PC-9 (cell line): Measurements from ENCODE around the gene SERTAD1. TPM values are rescaled to one million over a fixed set of nuclear protein-coding genes. Genes with fewer than 3 reads are reported as not detected.

ENCODE experiments used
- BruUV-seq: library from RNA; stranded (reverse); fragments of 400-500 nt; replicated peaks from 2 replicates; lab custom pipeline; 2021; lab: Mats Ljungman, UMichigan
- CTCF ChIA-PET: fragments of 300-600 bp; sonication (Branson Sonifier 250); formaldehyde crosslinking; loops from one replicate; lab custom pipeline; 2022; ENCODE audit warnings: antibody characterized with exemption; lab: Charles Lee
- POLR2A ChIA-PET: fragments of 300-600 bp; sonication (Branson Sonifier 250); formaldehyde crosslinking; loops from one replicate; lab custom pipeline; 2022; ENCODE audit warnings: antibody characterized with exemption; ENCODE audit not compliant: unreplicated experiment; lab: Charles Lee
- DNase-seq, 2 experiments: peaks; one replicate each; pipeline versions ENCODE4 v3.0.0 to v3.0.0-alpha.2; 2015 to 2022; ENCODE audit warnings: mixed read lengths in 1 of 2
- H2AFZ ChIP-seq: fragments of 200-600 bp; sonication (generic); 2 replicates; pipeline ENCODE4 v1.8.1; 2017; ENCODE audit warnings: antibody characterized with exemption
- H3F3A ChIP-seq: fragments of 200-600 bp; sonication (generic); 2 replicates; pipeline ENCODE4 v1.8.1; 2017; ENCODE audit warnings: antibody characterized with exemption, mild to moderate bottlenecking, low read depth; ENCODE audit not compliant: insufficient read depth
- H3K27ac ChIP-seq: fragments of 200-600 bp; sonication (generic); 2 replicates; pipeline ENCODE4 v1.6.1; 2016; ENCODE audit warnings: mixed run types
- H3K27me3 ChIP-seq: fragments of 200-600 bp; sonication (generic); 2 replicates; pipeline ENCODE4 v1.6.1; 2016; ENCODE audit warnings: low read depth, mixed run types; ENCODE audit not compliant: insufficient read depth
- H3K36me3 ChIP-seq: fragments of 200-600 bp; sonication (generic); 2 replicates; pipeline ENCODE4 v1.6.1; 2016; ENCODE audit warnings: low read depth, mixed run types
- H3K4me1 ChIP-seq: fragments of 200-600 bp; sonication (generic); replicated peaks from 2 replicates; pipeline ENCODE4 v1.6.1; 2016; ENCODE audit warnings: mixed run types; ENCODE audit not compliant: insufficient read depth
- H3K4me2 ChIP-seq: fragments of 200-600 bp; sonication (generic); 2 replicates; pipeline ENCODE4 v1.6.1; 2017; ENCODE audit warnings: mixed run types
- H3K4me3 ChIP-seq: fragments of 200-600 bp; sonication (generic); 2 replicates; pipeline ENCODE4 v1.6.1; 2016; ENCODE audit warnings: mixed run types
- H3K79me2 ChIP-seq: fragments of 200-600 bp; sonication (generic); 2 replicates; pipeline ENCODE4 v1.6.1; 2017; ENCODE audit warnings: low read depth, mixed run types
- H3K9me2 ChIP-seq: fragments of 200-600 bp; sonication (generic); 2 replicates; pipeline ENCODE4 v1.8.1; 2017; ENCODE audit warnings: mild to moderate bottlenecking; ENCODE audit not compliant: insufficient read depth
- H3K9me3 ChIP-seq: fragments of 200-600 bp; sonication (generic); 2 replicates; pipeline ENCODE4 v1.8.1; 2016; ENCODE audit warnings: low read depth; ENCODE audit not compliant: insufficient read depth
- H4K20me1 ChIP-seq: fragments of 200-600 bp; sonication (generic); 2 replicates; pipeline ENCODE4 v1.8.1; 2017; ENCODE audit not compliant: insufficient read depth
- EZH2 ChIP-seq: fragments of 200-600 bp; sonication (generic); IDR thresholded peaks from 2 replicates; pipeline ENCODE4 v1.8.0; 2017; ENCODE audit warnings: antibody characterized with exemption, low read depth
- intact Hi-C: fragments of 100-400 bp; cut with micrococcal nuclease; formaldehyde crosslinking; loops from one replicate; pipeline ENCODE4 v1.10.0; 2022; ENCODE audit not compliant: unreplicated experiment
- total RNA-seq: library from RNA; stranded (reverse); gene quantifications from 2 replicates; pipeline ENCODE4 v1.2.3, GENCODE V29; 2021
- TF ChIP-seq, protein P1 (sequence below): fragments of 200-600 bp; sonication (generic); conservative IDR thresholded peaks from 2 replicates; pipeline ENCODE4 v1.6.1; 2017; ENCODE audit warnings: mixed run types, antibody characterized with exemption, mild to moderate bottlenecking, moderate library complexity

SERTAD1 gene
- total RNA-seq, 1 experiment from 2014 or later, result 7.8 TPM

DNA sequence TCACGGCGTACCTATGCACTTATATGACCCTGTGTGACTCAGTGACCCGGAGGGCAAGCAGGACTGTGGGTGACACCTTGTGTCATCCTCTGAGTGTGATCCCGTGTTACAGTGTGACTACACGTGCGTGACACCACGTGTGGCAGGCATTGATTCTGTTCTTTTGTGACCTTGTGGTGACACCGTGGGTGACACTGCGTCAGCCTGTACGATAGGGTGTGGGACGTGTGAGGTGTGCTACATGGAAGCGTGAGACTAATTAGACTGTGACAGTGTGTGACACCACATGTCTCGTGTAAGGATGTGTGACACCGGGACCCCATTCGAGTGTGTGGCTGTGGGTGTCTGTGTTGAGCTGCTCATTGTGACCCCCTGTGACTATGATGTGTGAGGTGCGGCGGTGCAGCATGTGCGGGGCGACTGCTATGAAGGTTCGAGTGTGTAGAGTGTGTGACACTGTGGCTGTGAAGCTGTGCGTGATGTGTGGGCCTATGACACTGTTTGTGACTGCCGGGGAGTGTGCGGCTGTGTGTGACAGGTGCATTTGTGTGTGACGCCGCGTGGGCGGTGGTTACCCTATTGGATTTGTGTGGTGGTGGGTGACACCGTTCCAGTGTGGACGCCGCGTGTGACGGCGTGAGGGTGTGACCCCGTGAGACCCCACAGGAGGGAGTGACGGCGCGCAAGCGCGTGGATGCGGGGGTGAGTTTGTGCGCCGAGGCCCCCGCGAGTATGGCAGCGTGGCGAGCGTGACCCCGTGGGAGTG is 40.6 kb upstream of the SERTAD1 start:
- Histone ChIP-seq H3K27me3 (no peaks in the 10 kb centered on the region), H3K36me3 (no peaks in the 10 kb centered on the region), H3K27ac (no peak overlapping the region), H4K20me1 (no peaks in the 10 kb centered on the region), H3K4me2 (peak overlapping the region; percentile 83), H3K9me2 (no peaks in the 10 kb centered on the region), H3F3A (peaks cover 31% of the 10 kb centered on the region), H3K79me2 (peaks cover 26% of the 10 kb centered on the region), H3K4me1 (peaks cover 22% of the 10 kb centered on the region), H2AFZ (peak overlapping the region; percentile 76), H3K9me3 (no peaks in the 10 kb centered on the region), H3K4me3 (peak overlapping the region; percentile 82; the same call in 1 of the 2 replicates)
- TF ChIP-seq EZH2, result no peak
- TF ChIP-seq, protein P1, sequence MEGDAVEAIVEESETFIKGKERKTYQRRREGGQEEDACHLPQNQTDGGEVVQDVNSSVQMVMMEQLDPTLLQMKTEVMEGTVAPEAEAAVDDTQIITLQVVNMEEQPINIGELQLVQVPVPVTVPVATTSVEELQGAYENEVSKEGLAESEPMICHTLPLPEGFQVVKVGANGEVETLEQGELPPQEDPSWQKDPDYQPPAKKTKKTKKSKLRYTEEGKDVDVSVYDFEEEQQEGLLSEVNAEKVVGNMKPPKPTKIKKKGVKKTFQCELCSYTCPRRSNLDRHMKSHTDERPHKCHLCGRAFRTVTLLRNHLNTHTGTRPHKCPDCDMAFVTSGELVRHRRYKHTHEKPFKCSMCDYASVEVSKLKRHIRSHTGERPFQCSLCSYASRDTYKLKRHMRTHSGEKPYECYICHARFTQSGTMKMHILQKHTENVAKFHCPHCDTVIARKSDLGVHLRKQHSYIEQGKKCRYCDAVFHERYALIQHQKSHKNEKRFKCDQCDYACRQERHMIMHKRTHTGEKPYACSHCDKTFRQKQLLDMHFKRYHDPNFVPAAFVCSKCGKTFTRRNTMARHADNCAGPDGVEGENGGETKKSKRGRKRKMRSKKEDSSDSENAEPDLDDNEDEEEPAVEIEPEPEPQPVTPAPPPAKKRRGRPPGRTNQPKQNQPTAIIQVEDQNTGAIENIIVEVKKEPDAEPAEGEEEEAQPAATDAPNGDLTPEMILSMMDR, result no peak
- ChIA-PET CTCF (interaction anchor here (0.9 to 1.7 kb wide), 6 partner anchors 22 to 168 kb away, joined by 3 to 6 read pairs (median 4); no protein-coding TSS in a partner anchor), POLR2A (interaction anchor here (0.6 to 1.7 kb wide), 11 partner anchors 18 to 319 kb away, joined by 3 to 17 read pairs (median 5); partner anchors contain the start of genes RAB4B and SERTAD1)
- DNase-seq, result no peak
- intact Hi-C loops, result no loop called here
- no TSS peak for BruUV-seq

DNA sequence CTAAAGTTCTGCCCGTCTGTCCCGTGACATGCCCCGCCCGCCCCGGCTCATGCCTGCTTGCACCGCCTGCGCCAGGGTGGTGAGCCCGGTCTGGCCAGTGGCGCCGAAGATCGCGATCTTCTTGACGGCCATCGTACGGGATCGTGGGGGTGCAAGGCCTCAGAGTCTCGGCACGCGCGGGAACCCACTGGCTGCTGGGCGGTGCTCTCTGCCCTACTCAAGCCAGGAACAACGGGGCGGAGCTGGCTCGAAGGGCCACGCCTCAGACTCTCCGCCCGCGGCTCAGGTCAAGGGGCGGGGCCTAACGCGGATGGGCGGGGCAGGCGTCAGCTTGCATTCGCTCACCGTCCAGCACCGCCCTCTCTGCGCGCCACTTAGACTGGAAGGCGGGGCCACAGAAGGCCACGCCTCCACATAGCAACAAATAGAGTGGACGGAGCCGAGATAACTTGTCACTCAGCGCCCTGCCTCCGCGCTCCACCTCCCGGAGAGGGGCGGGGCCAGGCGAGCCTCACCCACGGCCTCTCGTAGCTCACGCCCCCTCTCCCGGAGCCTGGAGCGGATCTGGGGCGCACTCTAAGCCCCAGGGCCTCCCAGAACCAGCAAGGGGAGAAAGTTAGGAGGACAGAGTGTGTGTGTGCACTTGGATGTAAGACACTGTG is 39.9 kb upstream of the SERTAD1 start, which contains the start of gene BLVRB:
BLVRB (minus strand) TSS at position 189 of the 662 bp plus-strand sequence; CDS start at position 132, 57 bp downstream.
- intact Hi-C loops, result loop anchor here (1.0 to 2.0 kb wide), 4 partner anchors 45 to 139 kb away; partner anchors contain the start of genes C19orf47 and PLD3
- peaks cover 33% of the 10 kb centered on the region for H3K79me2 ChIP-seq
- CTCF ChIA-PET, result interaction anchor here (0.6 to 1.7 kb wide), 8 partner anchors 21 to 914 kb away, joined by 3 to 9 read pairs (median 4); no protein-coding TSS in a partner anchor
- peak; percentile 94 to 99 for DNase-seq
- peaks cover 31% of the 10 kb centered on the region for H3F3A ChIP-seq
- peaks cover 22% of the 10 kb centered on the region for H3K4me1 ChIP-seq
- H3K36me3 ChIP-seq, result no peaks in the 10 kb centered on the region
- H3K27me3 ChIP-seq, result no peaks in the 10 kb centered on the region
- H3K9me3 ChIP-seq, result no peaks in the 10 kb centered on the region
- no peaks in the 10 kb centered on the region for H3K9me2 ChIP-seq
- H3K27ac ChIP-seq, result peak within 1 kb of the TSS; percentile 98
- peak within 1 kb of the TSS; percentile 83 for H3K4me2 ChIP-seq
- H3K4me3 ChIP-seq, result peak within 1 kb of the TSS; percentile 82
- no peaks in the 10 kb centered on the region for H4K20me1 ChIP-seq
- no peak for TF ChIP-seq EZH2
- TF ChIP-seq, protein P1, result no peak
- BruUV-seq, result no TSS peak
- peak within 1 kb of the TSS; percentile 83 for H2AFZ ChIP-seq
- POLR2A ChIA-PET, result interaction anchor here (0.5 to 1.7 kb wide), 15 partner anchors 19 to 318 kb away, joined by 3 to 17 read pairs (median 4); partner anchors contain the start of genes PLD3, RAB4B and SERTAD1
